ENCODE data around the gene TRIM26.
"Not testable (repeated sequence)": the region's sequence is repeated elsewhere in the genome, so short reads cannot be mapped to it uniquely, and the experiment has no call there.

TRIM26 gene

GRCh38 chr6:30212865-30213666 lies at the start of gene TRIM26:
TSS of gene TRIM26 (minus strand) at chr6:30213406. CDS start at chr6:30199103, 14,303 bp downstream.
- peak; percentile 95 for DNase-seq

GRCh38 chr6:30260036-30260504 lies 46.9 kb upstream of the TRIM26 start:
- peak; percentile 30 for DNase-seq

- DNase-seq, result peak; percentile 53
These were observed 46.2 kb upstream of the TRIM26 start for GRCh38 chr6:30259140-30260035.

GRCh38 chr6:30258204-30258603 lies 45.0 kb upstream of the TRIM26 start:
- DNase-seq, result peak; percentile 19

GRCh38 chr6:30252417-30252816 lies 39.2 kb upstream of the TRIM26 start:
- not testable (repeated sequence) for DNase-seq

GRCh38 chr6:30244560-30244959 lies 31.4 kb upstream of the TRIM26 start:
- no peak for DNase-seq

- peak; percentile 23 for DNase-seq
These were observed 25.1 kb upstream of the TRIM26 start for GRCh38 chr6:30238178-30238795.

GRCh38 chr6:30234356-30234755 lies 21.1 kb upstream of the TRIM26 start:
- no peak for DNase-seq

- no peak for DNase-seq
These were observed 17.9 kb upstream of the TRIM26 start for GRCh38 chr6:30231067-30231466.

GRCh38 chr6:30227763-30228487 lies 14.7 kb upstream of the TRIM26 start:
- DNase-seq, result no peak

GRCh38 chr6:30227242-30227722 lies 14.1 kb upstream of the TRIM26 start:
- DNase-seq, result no peak

GRCh38 chr6:30223339-30223738 lies 10.1 kb upstream of the TRIM26 start:
- DNase-seq, result no peak

- not testable (repeated sequence) for DNase-seq
These were observed 8.8 kb upstream of the TRIM26 start for GRCh38 chr6:30221956-30222355.

GRCh38 chr6:30221395-30221794 lies 8.2 kb upstream of the TRIM26 start:
- not testable (repeated sequence) for DNase-seq

GRCh38 chr6:30219244-30219643 lies 6.0 kb upstream of the TRIM26 start:
- peak; percentile 62 for DNase-seq

- DNase-seq, result no peak
These were observed 2.9 kb upstream of the TRIM26 start for GRCh38 chr6:30216096-30216495.

GRCh38 chr6:30214657-30214982 lies 1.4 kb upstream of the TRIM26 start:
- DNase-seq, result no peak

GRCh38 chr6:30213957-30214656 lies 901 bp upstream of the TRIM26 start:
- peak; percentile 80 for DNase-seq

GRCh38 chr6:30213667-30213956 lies 406 bp upstream of the TRIM26 start:
- no peak for DNase-seq

GRCh38 chr6:30211899-30212298 lies 1.3 kb downstream of the TRIM26 start:
- DNase-seq, result no peak

- DNase-seq, result no peak
These were observed 1.9 kb downstream of the TRIM26 start for GRCh38 chr6:30211306-30211705.

All from CD4-positive, alpha-beta T cell treated with Interleukin-17A for 4 hours (primary cell).